ENCODE data around the gene GOLGA7B.

Gene GOLGA7B

DNA sequence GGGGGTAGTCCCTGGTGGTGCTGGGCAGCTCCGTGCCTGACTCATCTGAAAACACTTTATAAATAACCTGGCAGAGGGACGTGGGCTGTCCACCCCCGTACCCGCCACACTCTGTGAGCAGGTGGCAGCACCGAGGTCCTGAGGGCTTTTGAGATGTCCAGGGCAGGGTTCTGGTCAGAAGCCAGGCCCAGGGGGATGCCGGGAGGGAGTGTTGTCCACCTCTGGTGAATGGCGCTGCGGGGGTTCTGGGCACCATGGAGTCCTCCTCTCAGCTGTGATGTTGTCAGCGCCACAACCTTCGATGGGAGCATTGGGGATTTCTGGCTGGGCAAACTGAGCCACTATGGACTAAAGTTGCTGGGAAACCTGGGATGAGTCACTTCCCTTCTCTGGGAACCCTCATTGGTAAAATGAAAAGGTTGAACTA is 27.4 kb upstream of the GOLGA7B start:
- Histone ChIP-seq H3K36me3 (ENCODE audit: insufficient read depth, insufficient read length, low read length) (no peaks in the 10 kb centered on the region), H3K9ac (ENCODE audit: insufficient read length, low read depth) (no peak overlapping the region), H3K9me3 (ENCODE audit: insufficient read depth, low read length) (no peaks in the 10 kb centered on the region), H3K4me1 (ENCODE audit: insufficient read depth, insufficient read length) (peaks cover 3% of the 10 kb centered on the region), H3K27me3 (ENCODE audit: insufficient read depth, insufficient read length) (no peaks in the 10 kb centered on the region), H3K4me3 (ENCODE audit: insufficient read length, low read depth) (no peak overlapping the region)
- DNase-seq (ENCODE audit: low read depth, low spot score): no peak
- TF ChIP-seq YY1 (IDR thresholded peaks at IDR 0.05; ENCODE audit: insufficient read depth, insufficient read length) (no peak), ZNF274 (IDR thresholded peaks at IDR 0.05; ENCODE audit: low read depth, low read length) (no peak), SUZ12 (IDR thresholded peaks at IDR 0.05; ENCODE audit: extremely low read depth, insufficient read depth, insufficient read length) (no peak)

DNA sequence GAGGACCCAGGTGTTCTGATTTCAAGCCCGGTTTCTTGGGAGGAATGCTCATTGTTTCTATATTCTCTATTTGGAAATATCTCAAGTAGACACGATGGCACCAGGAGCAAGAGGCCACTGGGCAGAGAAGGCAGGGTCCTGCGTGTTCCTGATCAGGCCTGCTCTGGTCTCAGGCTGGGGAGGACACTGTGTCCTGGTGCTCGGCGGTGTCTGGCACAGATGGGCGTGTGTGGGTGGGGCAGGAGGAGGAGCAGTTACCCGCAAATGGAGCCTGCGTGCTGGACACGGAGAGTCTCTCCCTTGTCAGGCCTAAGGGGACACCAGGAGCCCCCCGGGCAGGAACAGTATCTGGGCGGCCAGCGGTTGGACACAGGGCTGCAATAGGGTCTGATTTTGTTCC is 25.9 kb upstream of the GOLGA7B start:
- Histone ChIP-seq H3K9me3 (ENCODE audit: insufficient read depth, low read length) (no peaks in the 10 kb centered on the region), H3K9ac (ENCODE audit: insufficient read length, low read depth) (no peak overlapping the region), H3K36me3 (ENCODE audit: insufficient read depth, insufficient read length, low read length) (no peaks in the 10 kb centered on the region), H3K4me3 (ENCODE audit: insufficient read length, low read depth) (no peak overlapping the region), H3K27me3 (ENCODE audit: insufficient read depth, insufficient read length) (no peaks in the 10 kb centered on the region), H3K4me1 (ENCODE audit: insufficient read depth, insufficient read length) (peaks cover 3% of the 10 kb centered on the region)
- DNase-seq (ENCODE audit: low read depth, low spot score): no peak
- TF ChIP-seq SUZ12 (IDR thresholded peaks at IDR 0.05; ENCODE audit: extremely low read depth, insufficient read depth, insufficient read length): no peak
- TF ChIP-seq ZNF274 (IDR thresholded peaks at IDR 0.05; ENCODE audit: low read depth, low read length): no peak
- no peak for TF ChIP-seq YY1 (IDR thresholded peaks at IDR 0.05; ENCODE audit: insufficient read depth, insufficient read length)

DNA sequence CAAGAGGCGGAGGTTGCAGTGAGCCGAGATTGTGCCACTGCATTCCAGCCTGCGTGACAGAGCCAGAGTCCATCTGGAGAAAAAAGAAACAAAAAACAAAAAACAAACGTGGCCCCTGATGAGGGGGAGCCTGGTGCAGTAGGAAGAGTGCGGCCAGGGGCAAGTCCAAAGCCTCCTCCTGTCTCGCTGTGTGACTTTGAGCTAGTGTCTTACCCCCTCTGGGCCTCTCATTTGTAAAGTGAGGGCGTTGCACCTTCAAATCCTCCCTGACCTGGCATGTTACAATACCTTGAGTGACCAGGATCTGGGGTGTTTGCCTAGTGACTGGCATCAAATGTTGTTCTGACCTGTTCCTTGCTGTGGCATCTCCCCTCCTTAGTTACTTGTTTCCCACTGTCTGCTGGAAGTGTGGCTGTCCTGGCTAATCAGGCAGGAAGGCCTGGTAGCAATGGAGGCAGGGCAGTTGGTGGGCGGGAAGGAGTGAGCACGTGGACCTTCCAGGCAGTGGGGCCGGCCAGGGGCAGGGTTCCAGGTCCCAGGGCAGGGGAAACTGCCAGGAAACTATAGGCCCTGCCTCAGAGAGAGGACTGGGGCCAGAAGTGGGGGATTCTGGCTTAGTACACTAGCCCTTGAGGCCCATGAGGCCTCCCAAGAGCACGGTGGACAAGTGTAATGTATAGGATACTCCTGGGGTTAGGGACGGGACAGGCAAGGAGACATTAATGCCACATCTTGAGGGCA is 24.5 kb upstream of the GOLGA7B start:
- H3K36me3 ChIP-seq (ENCODE audit: insufficient read depth, insufficient read length, low read length): no peaks in the 10 kb centered on the region
- H3K9me3 ChIP-seq (ENCODE audit: insufficient read depth, low read length): no peaks in the 10 kb centered on the region
- DNase-seq (ENCODE audit: low read depth, low spot score): no peak
- no peak overlapping the region for H3K9ac ChIP-seq (ENCODE audit: insufficient read length, low read depth)
- H3K4me1 ChIP-seq (ENCODE audit: insufficient read depth, insufficient read length): peaks cover 3% of the 10 kb centered on the region
- TF ChIP-seq SUZ12 (IDR thresholded peaks at IDR 0.05; ENCODE audit: extremely low read depth, insufficient read depth, insufficient read length) (no peak), ZNF274 (IDR thresholded peaks at IDR 0.05; ENCODE audit: low read depth, low read length) (no peak), YY1 (IDR thresholded peaks at IDR 0.05; ENCODE audit: insufficient read depth, insufficient read length) (no peak)
- H3K4me3 ChIP-seq (ENCODE audit: insufficient read length, low read depth): no peak overlapping the region
- no peaks in the 10 kb centered on the region for H3K27me3 ChIP-seq (ENCODE audit: insufficient read depth, insufficient read length)

DNA sequence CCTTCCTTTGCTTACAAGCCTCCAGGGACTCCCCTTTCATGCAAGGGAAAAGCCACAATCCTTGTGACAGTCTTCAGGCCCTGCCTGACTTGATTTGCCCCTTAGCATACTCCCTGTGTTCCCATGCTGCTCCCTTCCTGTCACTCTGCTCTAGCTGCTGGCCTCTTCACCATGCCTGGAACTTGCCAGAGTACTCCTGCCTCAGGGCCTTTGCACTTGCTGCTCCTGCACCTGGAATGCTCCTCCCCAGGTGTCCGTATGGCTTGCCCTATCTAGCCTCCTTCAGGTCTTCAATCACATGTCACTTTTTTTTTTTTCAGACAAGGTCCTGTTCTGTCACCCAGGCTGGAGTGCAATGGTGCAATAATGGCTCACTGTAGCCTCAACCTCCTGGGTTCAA is 22.8 kb upstream of the GOLGA7B start:
- Histone ChIP-seq H3K9me3 (ENCODE audit: insufficient read depth, low read length) (no peaks in the 10 kb centered on the region), H3K36me3 (ENCODE audit: insufficient read depth, insufficient read length, low read length) (no peaks in the 10 kb centered on the region), H3K4me1 (ENCODE audit: insufficient read depth, insufficient read length) (no peaks in the 10 kb centered on the region), H3K27me3 (ENCODE audit: insufficient read depth, insufficient read length) (no peaks in the 10 kb centered on the region), H3K9ac (ENCODE audit: insufficient read length, low read depth) (no peak overlapping the region), H3K4me3 (ENCODE audit: insufficient read length, low read depth) (no peak overlapping the region)
- TF ChIP-seq YY1 (IDR thresholded peaks at IDR 0.05; ENCODE audit: insufficient read depth, insufficient read length) (no peak), ZNF274 (IDR thresholded peaks at IDR 0.05; ENCODE audit: low read depth, low read length) (no peak), SUZ12 (IDR thresholded peaks at IDR 0.05; ENCODE audit: extremely low read depth, insufficient read depth, insufficient read length) (no peak)
- no peak for DNase-seq (ENCODE audit: low read depth, low spot score)

DNA sequence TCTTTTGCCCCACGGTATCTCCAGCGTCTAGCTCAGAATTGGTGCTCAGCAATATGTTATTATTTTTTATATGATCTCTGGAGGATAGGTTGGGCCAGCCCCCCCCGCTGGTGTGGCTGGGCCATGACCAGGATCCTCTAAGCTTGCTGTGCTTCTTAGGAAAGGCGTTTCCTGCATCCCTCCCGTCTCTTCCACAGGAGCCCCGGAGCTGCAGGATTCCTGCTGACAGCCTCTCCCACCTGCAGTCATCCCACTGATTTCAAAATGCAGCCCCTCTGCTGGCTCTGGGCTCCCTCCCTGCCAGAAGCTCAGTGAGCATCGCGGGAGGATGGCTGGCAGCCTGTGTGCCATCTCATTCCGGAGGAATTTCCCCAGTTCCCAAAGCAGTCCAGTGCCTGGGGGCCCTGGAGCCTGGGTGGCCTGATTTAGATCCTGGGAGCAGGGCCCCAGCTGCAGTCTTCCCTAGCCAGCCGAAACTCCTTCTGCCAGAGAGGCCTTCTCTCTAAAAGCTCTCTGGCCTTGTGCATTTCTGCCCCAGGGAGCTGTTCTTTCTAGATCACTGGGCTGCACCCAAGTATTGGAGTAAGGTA is 21.8 kb upstream of the GOLGA7B start:
- no peaks in the 10 kb centered on the region for H3K27me3 ChIP-seq (ENCODE audit: insufficient read depth, insufficient read length)
- TF ChIP-seq SUZ12 (IDR thresholded peaks at IDR 0.05; ENCODE audit: extremely low read depth, insufficient read depth, insufficient read length): no peak
- no peak for TF ChIP-seq YY1 (IDR thresholded peaks at IDR 0.05; ENCODE audit: insufficient read depth, insufficient read length)
- no peaks in the 10 kb centered on the region for H3K9me3 ChIP-seq (ENCODE audit: insufficient read depth, low read length)
- no peaks in the 10 kb centered on the region for H3K36me3 ChIP-seq (ENCODE audit: insufficient read depth, insufficient read length, low read length)
- no peak for DNase-seq (ENCODE audit: low read depth, low spot score)
- H3K9ac ChIP-seq (ENCODE audit: insufficient read length, low read depth): no peak overlapping the region
- H3K4me1 ChIP-seq (ENCODE audit: insufficient read depth, insufficient read length): no peaks in the 10 kb centered on the region
- no peak overlapping the region for H3K4me3 ChIP-seq (ENCODE audit: insufficient read length, low read depth)

DNA sequence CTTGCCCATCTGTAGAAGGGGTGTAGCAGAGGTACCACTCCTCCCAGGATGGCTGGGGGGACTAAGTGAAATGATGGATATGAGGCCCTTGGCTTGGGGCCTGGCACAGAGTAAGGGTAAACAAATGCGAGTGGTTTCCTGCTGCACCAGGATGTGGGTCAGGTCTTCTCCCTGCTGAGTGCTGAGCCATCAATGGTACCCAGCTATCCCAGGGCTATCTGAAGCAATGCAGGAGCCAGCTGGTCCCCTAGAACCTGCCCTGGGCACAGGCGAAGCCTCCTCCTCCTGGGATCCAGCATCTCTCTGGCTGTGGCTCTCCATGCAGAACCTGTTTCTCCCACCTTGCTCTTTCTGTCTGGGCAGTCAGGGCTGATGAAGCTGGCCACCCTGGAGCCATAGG is 20.9 kb upstream of the GOLGA7B start:
- no peak for TF ChIP-seq ZNF274 (IDR thresholded peaks at IDR 0.05; ENCODE audit: low read depth, low read length)
- TF ChIP-seq SUZ12 (IDR thresholded peaks at IDR 0.05; ENCODE audit: extremely low read depth, insufficient read depth, insufficient read length): no peak
- TF ChIP-seq YY1 (IDR thresholded peaks at IDR 0.05; ENCODE audit: insufficient read depth, insufficient read length): no peak
- DNase-seq (ENCODE audit: low read depth, low spot score): no peak
- no peak overlapping the region for H3K9ac ChIP-seq (ENCODE audit: insufficient read length, low read depth)

DNA sequence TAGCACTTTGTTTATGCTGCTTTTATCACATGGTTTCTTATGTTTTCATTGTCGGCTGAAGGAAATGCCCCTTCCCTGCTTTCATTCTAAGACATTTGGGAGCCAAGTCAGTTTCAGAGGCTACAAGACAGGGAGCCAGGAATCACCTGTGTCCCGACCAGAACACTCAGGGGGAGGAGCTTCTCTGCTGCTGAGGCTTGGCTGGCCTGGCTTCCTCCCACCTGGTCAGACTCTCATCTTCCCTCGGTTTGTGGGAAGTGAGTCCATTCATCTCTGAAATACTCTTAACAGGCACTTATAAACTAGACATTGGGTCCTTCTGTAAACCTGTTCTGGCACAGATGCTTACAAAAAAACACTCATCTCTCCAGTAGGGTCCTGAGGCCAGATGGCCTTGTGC is 19.6 kb upstream of the GOLGA7B start:
- Histone ChIP-seq H3K9me3 (ENCODE audit: insufficient read depth, low read length) (no peaks in the 10 kb centered on the region), H3K4me3 (ENCODE audit: insufficient read length, low read depth) (no peak overlapping the region), H3K4me1 (ENCODE audit: insufficient read depth, insufficient read length) (no peaks in the 10 kb centered on the region), H3K27me3 (ENCODE audit: insufficient read depth, insufficient read length) (no peaks in the 10 kb centered on the region), H3K9ac (ENCODE audit: insufficient read length, low read depth) (no peak overlapping the region), H3K36me3 (ENCODE audit: insufficient read depth, insufficient read length, low read length) (no peaks in the 10 kb centered on the region)
- TF ChIP-seq ZNF274 (IDR thresholded peaks at IDR 0.05; ENCODE audit: low read depth, low read length) (no peak), SUZ12 (IDR thresholded peaks at IDR 0.05; ENCODE audit: extremely low read depth, insufficient read depth, insufficient read length) (no peak)
- DNase-seq (ENCODE audit: low read depth, low spot score): no peak

More for the DNA sequence above, 20.9 kb upstream of the GOLGA7B start:
- Histone ChIP-seq H3K27me3 (ENCODE audit: insufficient read depth, insufficient read length) (no peaks in the 10 kb centered on the region), H3K36me3 (ENCODE audit: insufficient read depth, insufficient read length, low read length) (no peaks in the 10 kb centered on the region), H3K4me3 (ENCODE audit: insufficient read length, low read depth) (no peak overlapping the region), H3K4me1 (ENCODE audit: insufficient read depth, insufficient read length) (no peaks in the 10 kb centered on the region), H3K9me3 (ENCODE audit: insufficient read depth, low read length) (no peaks in the 10 kb centered on the region)

All from NT2/D1 (cell line).